MCF 10A (cell line): ENCODE measurements around the gene RGS3. TPM values are rescaled to one million over a fixed set of nuclear protein-coding genes. Genes with fewer than 3 reads are reported as not detected.

Experiments used
- BruUV-seq: library from RNA; stranded (reverse); fragments of 400-500 nt; replicated peaks from 2 replicates; lab custom pipeline; 2021; lab: Mats Ljungman, UMichigan
- CTCF ChIA-PET: fragments of 300-600 bp; sonication (Branson Sonifier 250); formaldehyde crosslinking; extraction: SDS; loops from one replicate; lab custom pipeline; 2021; ENCODE audit warnings: antibody characterized with exemption, inconsistent platforms; lab: Yijun Ruan, JAX
- POLR2A ChIA-PET: fragments of 300-600, 350-650 bp; sonication (Branson Sonifier 250); formaldehyde crosslinking; extraction: SDS; loops from one replicate; lab custom pipeline; 2020; ENCODE audit warnings: antibody characterized with exemption, inconsistent platforms; lab: Yijun Ruan, JAX
- DNase-seq: peaks from one replicate; pipeline ENCODE4 v3.0.0-alpha.2; 2018; ENCODE audit not compliant: unreplicated experiment
- H3K27ac Mint-ChIP-seq: one replicate; pipeline ENCODE4 v1.8.0; 2022; ENCODE audit warnings: mild to moderate bottlenecking, low read depth, mixed read lengths; ENCODE audit not compliant: unreplicated experiment
- H3K27me3 Mint-ChIP-seq: one replicate; pipeline ENCODE4 v1.8.0; 2022; ENCODE audit warnings: mixed read lengths; ENCODE audit not compliant: insufficient read depth, unreplicated experiment
- H3K36me3 Mint-ChIP-seq: one replicate; pipeline ENCODE4 v1.8.0; 2022; ENCODE audit warnings: mild to moderate bottlenecking, moderate library complexity, mixed read lengths; ENCODE audit not compliant: insufficient read depth, unreplicated experiment
- H3K4me1 Mint-ChIP-seq: one replicate; pipeline ENCODE4 v1.8.0; 2022; ENCODE audit warnings: mixed read lengths; ENCODE audit not compliant: insufficient read depth, unreplicated experiment
- H3K4me3 Mint-ChIP-seq: one replicate; pipeline ENCODE4 v1.8.0; 2022; ENCODE audit warnings: mild to moderate bottlenecking, moderate library complexity, mixed read lengths; ENCODE audit not compliant: unreplicated experiment
- H3K9me3 Mint-ChIP-seq: one replicate; pipeline ENCODE4 v1.8.0; 2022; ENCODE audit warnings: mixed read lengths; ENCODE audit not compliant: unreplicated experiment
- intact Hi-C: fragments of 100-400 bp; cut with micrococcal nuclease; formaldehyde crosslinking; loops from 2 replicates; pipeline ENCODE4 v1.14.1; 2022
- total RNA-seq: library from RNA; stranded (reverse); gene quantifications from 2 replicates; pipeline ENCODE4 v1.2.3, GENCODE V29; 2022
- TF ChIP-seq, protein P1 (sequence below): fragments of 200-600 bp; IDR thresholded peaks from one replicate; pipeline ENCODE4 v1.8.0; 2022; ENCODE audit warnings: antibody characterized with exemption, mild to moderate bottlenecking; ENCODE audit not compliant: unreplicated experiment

The RGS3 gene
- total RNA-seq, 1 experiment from 2014 or later: 32.1 TPM

DNA sequence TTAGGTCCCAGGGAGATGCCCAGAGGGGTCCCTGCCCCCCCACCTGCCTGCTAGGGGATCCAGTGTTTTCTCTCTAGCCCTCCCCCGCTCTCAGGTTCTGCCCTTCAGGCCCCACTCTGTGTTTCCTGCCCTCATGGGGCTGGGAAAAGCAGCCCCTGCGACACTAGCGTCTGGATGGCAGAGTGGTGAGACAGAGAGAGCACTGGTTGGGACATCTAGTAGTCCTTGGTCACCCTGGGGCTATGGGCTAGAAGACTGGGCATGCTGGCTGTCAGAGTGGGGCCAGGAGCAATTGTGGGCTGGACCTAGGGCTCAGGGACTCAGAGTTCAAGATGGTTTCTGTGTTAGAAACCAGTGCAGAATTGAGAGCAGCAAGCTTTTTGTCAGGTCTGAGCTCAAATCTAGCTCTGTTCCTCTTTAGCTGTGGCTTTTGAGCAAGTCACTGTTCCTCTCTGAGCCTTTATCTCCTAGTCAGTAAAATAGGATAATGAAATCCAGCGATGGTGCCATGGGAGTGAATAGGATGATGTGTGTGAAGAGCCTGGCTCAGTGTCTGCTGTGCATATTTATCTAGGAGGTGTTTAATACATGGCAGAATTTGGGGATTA, 39.0 kb downstream of the RGS3 start:
- TF ChIP-seq, protein P1, sequence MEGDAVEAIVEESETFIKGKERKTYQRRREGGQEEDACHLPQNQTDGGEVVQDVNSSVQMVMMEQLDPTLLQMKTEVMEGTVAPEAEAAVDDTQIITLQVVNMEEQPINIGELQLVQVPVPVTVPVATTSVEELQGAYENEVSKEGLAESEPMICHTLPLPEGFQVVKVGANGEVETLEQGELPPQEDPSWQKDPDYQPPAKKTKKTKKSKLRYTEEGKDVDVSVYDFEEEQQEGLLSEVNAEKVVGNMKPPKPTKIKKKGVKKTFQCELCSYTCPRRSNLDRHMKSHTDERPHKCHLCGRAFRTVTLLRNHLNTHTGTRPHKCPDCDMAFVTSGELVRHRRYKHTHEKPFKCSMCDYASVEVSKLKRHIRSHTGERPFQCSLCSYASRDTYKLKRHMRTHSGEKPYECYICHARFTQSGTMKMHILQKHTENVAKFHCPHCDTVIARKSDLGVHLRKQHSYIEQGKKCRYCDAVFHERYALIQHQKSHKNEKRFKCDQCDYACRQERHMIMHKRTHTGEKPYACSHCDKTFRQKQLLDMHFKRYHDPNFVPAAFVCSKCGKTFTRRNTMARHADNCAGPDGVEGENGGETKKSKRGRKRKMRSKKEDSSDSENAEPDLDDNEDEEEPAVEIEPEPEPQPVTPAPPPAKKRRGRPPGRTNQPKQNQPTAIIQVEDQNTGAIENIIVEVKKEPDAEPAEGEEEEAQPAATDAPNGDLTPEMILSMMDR: no peak
- Mint-ChIP-seq H3K36me3 (no peaks in the 10 kb centered on the region), H3K27me3 (no peaks in the 10 kb centered on the region), H3K9me3 (no peaks in the 10 kb centered on the region), H3K4me1 (no peaks in the 10 kb centered on the region), H3K27ac (no peak overlapping the region), H3K4me3 (no peak overlapping the region)
- CTCF ChIA-PET: interaction anchor here (0.5 to 1.5 kb wide), 3 partner anchors 28 to 86 kb away, joined by 3 to 4 read pairs (median 3); no protein-coding TSS in a partner anchor
- POLR2A ChIA-PET: no interaction called here
- no TSS peak for BruUV-seq
- intact Hi-C loops: no loop called here
- DNase-seq: no peak

DNA sequence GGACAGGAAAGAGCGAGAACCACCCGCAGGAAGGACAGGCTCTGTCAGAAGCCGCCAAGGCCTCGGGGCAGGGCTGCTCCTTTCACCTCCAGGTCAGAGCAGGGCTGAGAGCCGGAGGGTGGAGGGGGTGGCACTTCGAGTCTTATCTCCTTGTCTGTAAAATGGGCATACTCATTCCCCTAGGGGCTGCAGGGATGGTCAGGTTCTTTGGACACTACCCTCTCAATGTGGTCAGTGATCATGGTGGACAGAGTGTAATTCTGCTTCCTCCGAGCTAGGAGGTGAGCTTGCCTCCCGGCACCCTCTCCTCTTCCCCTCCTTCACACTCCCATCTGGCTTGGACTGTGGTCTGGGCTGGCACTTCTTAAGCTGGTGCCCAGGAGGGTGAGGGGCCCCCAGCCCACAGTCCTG, 39.6 kb downstream of the RGS3 start:
- no TSS peak for BruUV-seq
- TF ChIP-seq, protein P1: no peak
- intact Hi-C loops: no loop called here
- H3K36me3 Mint-ChIP-seq: no peaks in the 10 kb centered on the region
- H3K9me3 Mint-ChIP-seq: no peaks in the 10 kb centered on the region
- no peaks in the 10 kb centered on the region for H3K4me1 Mint-ChIP-seq
- H3K27me3 Mint-ChIP-seq: no peaks in the 10 kb centered on the region
- CTCF ChIA-PET: interaction anchor here (1.5 kb wide), 1 partner anchor 56 kb away, joined by 4 read pairs; no protein-coding TSS in a partner anchor
- POLR2A ChIA-PET: no interaction called here
- no peak overlapping the region for H3K27ac Mint-ChIP-seq
- H3K4me3 Mint-ChIP-seq: no peak overlapping the region
- DNase-seq: no peak

DNA sequence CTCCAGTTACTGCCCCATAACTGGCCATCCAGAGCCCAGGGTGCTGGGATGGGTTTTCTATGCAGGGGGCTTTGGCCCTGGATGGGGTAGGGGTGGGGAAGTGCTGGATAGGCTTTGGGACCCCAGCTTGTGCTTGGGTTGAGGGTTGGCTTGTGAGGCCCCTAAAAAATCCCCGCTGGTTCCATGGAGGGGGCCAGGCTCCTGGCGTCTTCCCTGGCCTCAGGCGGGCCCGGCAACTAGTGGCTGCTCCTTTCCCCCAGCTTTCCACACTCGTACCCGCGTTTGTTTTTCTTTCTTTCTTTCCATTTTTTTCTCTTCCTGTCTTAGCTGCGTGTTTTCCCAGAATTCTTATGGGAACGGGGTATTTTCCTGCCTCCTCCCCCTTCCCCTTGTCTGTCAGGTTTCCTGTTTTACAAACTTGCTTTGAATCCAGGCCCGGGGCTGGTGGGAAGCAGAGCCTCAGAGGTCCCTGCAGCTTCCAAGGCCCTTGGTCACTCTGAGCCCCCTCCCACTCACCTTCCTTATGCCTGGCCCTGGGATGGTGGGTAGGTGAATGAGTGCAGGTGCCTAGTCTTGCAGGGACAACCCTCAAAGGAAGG, 40.2 kb downstream of the RGS3 start:
- no peak for DNase-seq
- H3K4me1 Mint-ChIP-seq: peaks cover 5% of the 10 kb centered on the region
- TF ChIP-seq, protein P1: no peak
- ChIA-PET POLR2A (no interaction called here), CTCF (interaction anchor here (1.5 kb wide), 1 partner anchor 57 kb away, joined by 4 read pairs; no protein-coding TSS in a partner anchor)
- BruUV-seq: no TSS peak
- H3K27ac Mint-ChIP-seq: no peak overlapping the region
- H3K4me3 Mint-ChIP-seq: no peak overlapping the region
- intact Hi-C loops: no loop called here
- no peaks in the 10 kb centered on the region for H3K27me3 Mint-ChIP-seq
- no peaks in the 10 kb centered on the region for H3K9me3 Mint-ChIP-seq
- H3K36me3 Mint-ChIP-seq: no peaks in the 10 kb centered on the region

DNA sequence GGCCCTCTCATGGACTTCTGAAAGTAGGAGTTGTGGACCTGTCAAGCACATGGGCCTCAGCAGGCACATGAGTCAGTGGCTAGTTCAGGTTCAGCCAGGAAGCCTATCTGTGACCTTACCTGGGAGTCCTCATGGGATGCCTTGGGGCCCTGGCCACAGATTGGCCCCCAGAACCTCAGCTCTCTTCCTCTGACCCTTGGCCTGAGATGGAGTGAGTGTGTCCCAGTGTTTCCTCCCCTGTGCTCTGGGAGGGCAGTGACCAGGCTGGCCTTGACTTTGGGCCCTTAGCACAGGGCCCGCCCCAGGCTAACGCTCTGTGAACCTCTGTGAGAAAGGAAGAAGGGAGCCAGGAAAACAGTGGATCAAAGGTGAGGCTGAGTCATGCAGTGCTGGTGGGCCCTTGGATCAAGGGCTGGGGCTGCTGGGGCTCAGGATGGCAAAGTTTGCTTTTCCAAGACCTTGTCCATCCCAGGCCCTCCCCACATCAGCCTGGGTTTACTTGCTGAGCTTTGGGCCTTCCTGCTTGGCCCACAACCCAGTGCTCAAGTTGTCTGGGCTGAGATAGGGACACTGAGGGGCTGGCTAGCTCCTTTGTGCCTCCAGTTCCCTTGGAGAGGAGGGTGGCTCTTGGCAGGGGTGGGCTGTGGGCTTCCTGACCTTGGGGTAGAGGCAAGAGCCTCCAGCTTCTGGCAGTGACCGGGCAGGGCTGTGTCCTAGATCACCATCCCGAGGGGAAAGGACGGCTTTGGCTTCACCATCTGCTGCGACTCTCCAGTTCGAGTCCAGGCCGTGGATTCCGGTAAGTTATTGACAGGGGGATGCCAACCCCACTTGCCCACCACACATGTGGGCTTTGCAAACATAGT, 41.4 kb downstream of the RGS3 start:
- no TSS peak for BruUV-seq
- ChIA-PET CTCF (no interaction called here), POLR2A (no interaction called here)
- no peak for DNase-seq
- H3K4me3 Mint-ChIP-seq: no peak overlapping the region
- H3K9me3 Mint-ChIP-seq: no peaks in the 10 kb centered on the region
- TF ChIP-seq, protein P1: no peak
- intact Hi-C loops: no loop called here
- H3K27me3 Mint-ChIP-seq: no peaks in the 10 kb centered on the region
- H3K27ac Mint-ChIP-seq: no peak overlapping the region
- no peaks in the 10 kb centered on the region for H3K36me3 Mint-ChIP-seq
- peaks cover 5% of the 10 kb centered on the region for H3K4me1 Mint-ChIP-seq
